ENCODE results near the gene DTNB.
A peak's percentile ranks its signal among the peaks of the same experiment; 100 is the strongest.

DTNB gene

DNA sequence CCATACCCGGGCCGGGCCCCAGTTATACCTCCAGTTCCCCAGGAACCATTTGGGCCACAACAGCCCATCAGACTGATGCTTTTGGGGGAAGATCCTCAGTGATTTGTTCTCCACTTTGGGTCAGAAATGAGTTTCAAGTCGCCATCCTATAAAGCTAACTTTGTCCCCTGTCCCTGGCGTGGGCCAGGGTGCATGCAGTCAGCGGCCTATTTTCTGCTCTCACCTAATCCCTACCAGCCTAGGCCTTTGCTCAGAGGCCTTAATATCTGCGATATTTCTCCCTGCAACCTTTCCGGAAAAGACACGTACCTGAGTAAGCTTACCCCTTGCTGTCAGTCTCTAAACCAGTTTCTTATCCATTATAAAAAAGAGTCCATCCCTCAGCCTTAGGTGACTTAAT, 338.9 kb downstream of the DTNB start:
- TF ChIP-seq, protein P1, sequence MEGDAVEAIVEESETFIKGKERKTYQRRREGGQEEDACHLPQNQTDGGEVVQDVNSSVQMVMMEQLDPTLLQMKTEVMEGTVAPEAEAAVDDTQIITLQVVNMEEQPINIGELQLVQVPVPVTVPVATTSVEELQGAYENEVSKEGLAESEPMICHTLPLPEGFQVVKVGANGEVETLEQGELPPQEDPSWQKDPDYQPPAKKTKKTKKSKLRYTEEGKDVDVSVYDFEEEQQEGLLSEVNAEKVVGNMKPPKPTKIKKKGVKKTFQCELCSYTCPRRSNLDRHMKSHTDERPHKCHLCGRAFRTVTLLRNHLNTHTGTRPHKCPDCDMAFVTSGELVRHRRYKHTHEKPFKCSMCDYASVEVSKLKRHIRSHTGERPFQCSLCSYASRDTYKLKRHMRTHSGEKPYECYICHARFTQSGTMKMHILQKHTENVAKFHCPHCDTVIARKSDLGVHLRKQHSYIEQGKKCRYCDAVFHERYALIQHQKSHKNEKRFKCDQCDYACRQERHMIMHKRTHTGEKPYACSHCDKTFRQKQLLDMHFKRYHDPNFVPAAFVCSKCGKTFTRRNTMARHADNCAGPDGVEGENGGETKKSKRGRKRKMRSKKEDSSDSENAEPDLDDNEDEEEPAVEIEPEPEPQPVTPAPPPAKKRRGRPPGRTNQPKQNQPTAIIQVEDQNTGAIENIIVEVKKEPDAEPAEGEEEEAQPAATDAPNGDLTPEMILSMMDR (IDR thresholded peaks at IDR 0.05; ENCODE audit: low read depth, low read length): no peak
- DNase-seq (ENCODE audit: low read depth in 2 of 2): no peak
- no peak overlapping the region for H3K4me3 ChIP-seq (replicated peaks in 1 of 2; ENCODE audit: low read depth in 2 of 2, low read length in 2 of 2)

DNA sequence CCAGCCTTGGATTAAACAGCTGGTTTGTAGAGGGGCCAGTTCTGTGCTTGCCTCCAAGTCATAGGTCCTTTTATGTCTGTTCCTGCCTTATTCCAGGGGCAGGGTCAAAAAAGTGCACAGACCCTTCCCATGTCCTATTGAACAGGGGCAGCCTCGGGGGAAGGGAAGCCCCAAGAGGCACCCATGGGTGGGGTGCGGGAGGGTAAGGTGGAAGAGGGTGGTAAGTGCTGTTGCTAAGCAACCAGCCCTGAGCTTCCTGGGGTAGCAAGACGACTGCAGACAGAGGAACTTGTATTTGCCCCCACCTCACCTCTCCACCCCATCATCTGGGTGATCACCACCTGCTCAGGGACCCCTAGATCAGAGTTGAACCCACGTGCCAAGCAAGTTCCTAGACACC, 339.4 kb downstream of the DTNB start:
- H3K4me3 ChIP-seq (replicated peaks in 1 of 2; ENCODE audit: low read depth in 2 of 2, low read length in 2 of 2): no peak overlapping the region
- TF ChIP-seq, protein P1 (IDR thresholded peaks at IDR 0.05; ENCODE audit: low read depth, low read length): no peak
- no peak for DNase-seq (ENCODE audit: low read depth in 2 of 2)

DNA sequence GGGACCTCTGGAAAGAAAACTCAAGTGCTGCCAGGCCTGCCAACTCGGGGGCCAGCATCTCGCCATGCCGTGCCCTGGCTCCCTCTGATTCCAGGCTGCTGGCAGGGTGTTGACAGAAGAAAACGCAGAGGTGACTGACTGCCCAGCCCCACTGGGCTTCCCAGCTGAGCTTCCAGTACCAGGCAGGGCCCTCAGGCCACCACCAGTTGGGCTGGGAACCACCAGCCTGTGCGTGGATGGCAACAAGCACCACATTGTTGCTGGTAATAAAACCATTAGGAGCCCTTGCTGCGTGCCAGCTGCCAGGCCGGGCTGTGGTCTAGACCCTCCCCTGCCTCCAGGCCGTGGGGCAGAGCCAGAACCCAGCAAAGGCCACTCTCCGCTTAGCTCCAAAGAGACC, 340.8 kb downstream of the DTNB start:
- no peak overlapping the region for H3K4me3 ChIP-seq (replicated peaks in 1 of 2; ENCODE audit: low read depth in 2 of 2, low read length in 2 of 2)
- no peak for DNase-seq (ENCODE audit: low read depth in 2 of 2)
- TF ChIP-seq, protein P1 (IDR thresholded peaks at IDR 0.05; ENCODE audit: low read depth, low read length): no peak

DNA sequence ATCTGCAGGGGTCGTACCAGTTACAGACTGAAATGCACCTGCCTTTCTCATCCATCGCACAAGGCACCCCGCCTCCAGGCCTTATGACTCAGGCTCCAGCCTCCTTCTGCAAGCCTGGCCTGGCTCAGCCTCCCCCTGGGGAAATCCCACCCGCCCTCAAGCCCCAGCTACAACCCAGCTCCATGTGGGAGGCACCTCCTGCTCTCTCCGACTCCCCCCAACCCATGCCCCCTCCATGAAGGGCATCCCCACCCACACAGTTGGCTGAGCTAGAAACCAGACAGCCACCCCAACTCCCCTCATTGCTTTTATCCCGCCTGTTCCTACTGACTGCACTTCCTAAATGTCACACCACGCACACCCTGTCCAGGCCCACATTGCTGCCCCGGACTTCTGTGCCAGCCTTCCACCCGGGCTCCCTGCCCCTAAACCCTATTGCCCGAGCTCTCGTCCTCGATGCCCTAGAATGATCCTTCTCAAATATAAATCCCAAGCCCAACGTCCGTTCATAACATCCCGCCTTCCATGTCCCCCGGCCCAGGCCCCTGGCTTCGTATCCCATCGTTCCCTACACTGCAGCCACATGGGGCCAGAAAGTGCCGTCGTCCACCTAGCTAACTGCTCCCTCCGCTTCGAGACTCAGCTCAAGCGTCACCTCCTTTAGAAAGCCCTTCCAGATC, 341.6 kb downstream of the DTNB start:
- DNase-seq (ENCODE audit: low read depth in 2 of 2): peak in 1 of 2 donors; percentile 32
- H3K4me3 ChIP-seq (replicated peaks in 1 of 2; ENCODE audit: low read depth in 2 of 2, low read length in 2 of 2): no peak overlapping the region
- TF ChIP-seq, protein P1 (IDR thresholded peaks at IDR 0.05; ENCODE audit: low read depth, low read length): no peak

DNA sequence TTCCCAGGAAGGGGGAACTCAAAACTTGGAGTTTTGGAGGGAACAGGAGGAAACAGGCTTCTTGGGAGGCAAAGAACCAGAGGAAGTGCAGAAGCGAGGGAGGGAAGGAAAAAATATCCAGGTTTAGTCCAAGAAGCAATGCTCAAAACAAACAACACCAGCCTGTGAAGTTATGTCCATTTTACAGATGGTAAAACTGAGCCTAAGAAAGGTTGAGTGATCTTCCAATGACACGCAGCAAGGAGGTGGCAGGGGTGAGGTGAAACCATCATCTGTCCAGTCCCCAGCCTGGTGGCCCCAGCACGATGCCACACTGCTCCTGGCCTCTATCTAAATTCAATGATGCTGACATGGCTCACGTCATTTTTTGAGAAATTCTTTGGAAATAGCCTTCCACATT, 342.4 kb downstream of the DTNB start:
- TF ChIP-seq, protein P1 (IDR thresholded peaks at IDR 0.05; ENCODE audit: low read depth, low read length): no peak
- no peak overlapping the region for H3K4me3 ChIP-seq (replicated peaks in 1 of 2; ENCODE audit: low read depth in 2 of 2, low read length in 2 of 2)
- no peak for DNase-seq (ENCODE audit: low read depth in 2 of 2)

DNA sequence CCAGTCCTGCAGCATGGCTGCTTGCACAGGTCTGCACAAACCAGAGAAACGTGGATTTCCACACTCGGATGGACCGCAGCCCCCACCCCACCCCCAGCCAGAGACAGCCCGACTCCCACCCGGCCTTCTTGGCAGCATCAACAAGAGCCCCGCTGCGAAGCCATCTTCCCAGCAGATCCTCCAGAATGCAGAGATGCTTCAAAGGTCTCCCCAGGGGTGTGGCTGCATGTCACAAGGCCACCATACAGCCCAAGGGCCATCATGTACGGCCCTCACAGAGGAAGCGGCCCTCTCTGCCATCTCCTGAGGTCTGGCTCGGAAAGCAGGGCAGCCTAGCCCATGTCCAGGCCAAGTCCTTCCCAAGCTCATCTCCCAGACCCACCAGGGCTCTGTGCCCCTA, 343.1 kb downstream of the DTNB start:
- no peak overlapping the region for H3K4me3 ChIP-seq (replicated peaks in 1 of 2; ENCODE audit: low read depth in 2 of 2, low read length in 2 of 2)
- TF ChIP-seq, protein P1 (IDR thresholded peaks at IDR 0.05; ENCODE audit: low read depth, low read length): no peak
- no peak for DNase-seq (ENCODE audit: low read depth in 2 of 2)

Measured in cardiac fibroblast (primary cell).